Measurements from ENCODE around the gene DNAI2.

Gene DNAI2

DNA sequence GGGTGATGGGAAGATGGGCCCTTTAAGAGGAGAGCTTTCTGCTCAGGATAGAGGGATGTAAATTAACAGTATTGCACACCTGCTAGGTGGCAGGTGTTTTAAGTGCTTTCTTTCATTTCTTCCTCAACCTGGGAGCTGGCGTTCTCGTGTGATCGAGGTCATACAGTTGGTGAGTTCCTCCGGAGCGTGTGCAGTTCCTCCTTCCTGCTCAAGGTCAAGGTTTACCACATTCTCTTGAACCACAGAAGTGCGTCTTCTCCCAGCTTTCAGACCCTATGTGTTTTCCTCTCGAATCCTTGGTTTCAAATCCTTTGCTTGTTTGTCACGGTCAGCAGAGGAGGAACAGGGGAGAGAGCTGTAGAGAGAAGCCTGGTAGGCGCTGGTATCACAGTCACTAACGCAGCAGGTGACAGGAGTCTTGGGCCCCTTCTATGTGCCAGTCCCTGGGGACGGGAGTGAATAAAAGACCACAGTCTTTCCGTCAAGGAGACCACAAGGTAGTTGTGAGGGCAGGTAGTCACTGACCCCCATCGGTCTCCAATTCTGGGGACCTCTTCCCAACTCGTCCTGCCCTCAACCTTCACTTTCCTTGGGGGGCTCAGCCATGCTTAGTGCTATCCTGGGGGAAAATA is 791 bp downstream of the DNAI2 start:
- ATAC-seq, result no peak
- TF ChIP-seq PPARA (CRISPR knock-in tag; IDR thresholded peaks at IDR 0.05; ENCODE audit: borderline replicate concordance) (no peak), ISL1 (CRISPR knock-in tag; IDR thresholded peaks at IDR 0.05) (no peak), ZFP30 (CRISPR knock-in tag; IDR thresholded peaks at IDR 0.05) (no peak), TSHZ2 (CRISPR knock-in tag; IDR thresholded peaks at IDR 0.05) (no peak), CSDC2 (CRISPR knock-in tag; IDR thresholded peaks at IDR 0.05) (no peak), ZNF70 (CRISPR knock-in tag; IDR thresholded peaks at IDR 0.05) (no peak), TOX (CRISPR knock-in tag; IDR thresholded peaks at IDR 0.05; ENCODE audit: borderline replicate concordance) (no peak), ARNTL (CRISPR knock-in tag; IDR thresholded peaks at IDR 0.05; ENCODE audit: borderline replicate concordance, low read depth) (no peak), ZNF565 (CRISPR knock-in tag; conservative IDR thresholded peaks at IDR 0.05; ENCODE audit: low read depth) (no peak), ZNF8 (CRISPR knock-in tag; IDR thresholded peaks at IDR 0.05) (no peak), ZC3H10 (CRISPR knock-in tag; IDR thresholded peaks at IDR 0.05) (no peak), ESRRG (CRISPR knock-in tag; IDR thresholded peaks at IDR 0.05) (no peak), RARB (CRISPR knock-in tag; IDR thresholded peaks at IDR 0.05) (no peak), GLIS3 (CRISPR knock-in tag; IDR thresholded peaks at IDR 0.05) (no peak), CREB5 (CRISPR knock-in tag; IDR thresholded peaks at IDR 0.05; ENCODE audit: low read depth) (no peak), POU6F1 (CRISPR knock-in tag; IDR thresholded peaks at IDR 0.05; ENCODE audit: borderline replicate concordance, low read depth) (no peak)
- TF ChIP-seq, protein P1, sequence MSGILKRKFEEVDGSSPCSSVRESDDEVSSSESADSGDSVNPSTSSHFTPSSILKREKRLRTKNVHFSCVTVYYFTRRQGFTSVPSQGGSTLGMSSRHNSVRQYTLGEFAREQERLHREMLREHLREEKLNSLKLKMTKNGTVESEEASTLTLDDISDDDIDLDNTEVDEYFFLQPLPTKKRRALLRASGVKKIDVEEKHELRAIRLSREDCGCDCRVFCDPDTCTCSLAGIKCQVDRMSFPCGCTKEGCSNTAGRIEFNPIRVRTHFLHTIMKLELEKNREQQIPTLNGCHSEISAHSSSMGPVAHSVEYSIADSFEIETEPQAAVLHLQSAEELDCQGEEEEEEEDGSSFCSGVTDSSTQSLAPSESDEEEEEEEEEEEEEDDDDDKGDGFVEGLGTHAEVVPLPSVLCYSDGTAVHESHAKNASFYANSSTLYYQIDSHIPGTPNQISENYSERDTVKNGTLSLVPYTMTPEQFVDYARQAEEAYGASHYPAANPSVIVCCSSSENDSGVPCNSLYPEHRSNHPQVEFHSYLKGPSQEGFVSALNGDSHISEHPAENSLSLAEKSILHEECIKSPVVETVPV (CRISPR knock-in tag; IDR thresholded peaks at IDR 0.05), result no peak

DNA sequence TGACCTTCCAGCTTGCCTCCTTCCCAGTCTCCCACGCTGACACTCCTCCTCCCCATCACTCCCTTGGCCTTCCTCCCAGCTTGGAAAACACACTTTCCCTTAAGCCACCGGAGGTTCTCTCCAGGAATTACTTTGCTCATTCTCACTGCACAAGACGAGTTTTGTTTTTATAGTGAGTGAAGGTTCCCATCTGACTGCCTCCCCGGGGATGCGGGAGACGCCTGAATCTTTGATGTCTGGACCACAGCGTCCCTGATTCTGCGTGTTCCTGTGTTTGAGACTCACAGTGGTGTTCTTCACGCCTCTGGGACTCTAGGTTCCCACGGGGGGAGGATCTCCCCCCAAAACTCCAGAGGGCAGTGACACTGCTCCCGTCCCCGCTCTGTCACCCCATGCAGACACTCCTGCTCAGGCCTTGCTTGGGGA is 2.0 kb downstream of the DNAI2 start:
- no peak for TF ChIP-seq TCF4 (CRISPR knock-in tag; IDR thresholded peaks at IDR 0.05; ENCODE audit: borderline replicate concordance)
- TF ChIP-seq SNAI2 (CRISPR knock-in tag; IDR thresholded peaks at IDR 0.05), result no peak
- TF ChIP-seq PPARA (CRISPR knock-in tag; IDR thresholded peaks at IDR 0.05; ENCODE audit: borderline replicate concordance), result no peak
- TF ChIP-seq ZNF70 (CRISPR knock-in tag; IDR thresholded peaks at IDR 0.05), result no peak
- TF ChIP-seq ISL1 (CRISPR knock-in tag; IDR thresholded peaks at IDR 0.05), result no peak
- TF ChIP-seq, protein P2, sequence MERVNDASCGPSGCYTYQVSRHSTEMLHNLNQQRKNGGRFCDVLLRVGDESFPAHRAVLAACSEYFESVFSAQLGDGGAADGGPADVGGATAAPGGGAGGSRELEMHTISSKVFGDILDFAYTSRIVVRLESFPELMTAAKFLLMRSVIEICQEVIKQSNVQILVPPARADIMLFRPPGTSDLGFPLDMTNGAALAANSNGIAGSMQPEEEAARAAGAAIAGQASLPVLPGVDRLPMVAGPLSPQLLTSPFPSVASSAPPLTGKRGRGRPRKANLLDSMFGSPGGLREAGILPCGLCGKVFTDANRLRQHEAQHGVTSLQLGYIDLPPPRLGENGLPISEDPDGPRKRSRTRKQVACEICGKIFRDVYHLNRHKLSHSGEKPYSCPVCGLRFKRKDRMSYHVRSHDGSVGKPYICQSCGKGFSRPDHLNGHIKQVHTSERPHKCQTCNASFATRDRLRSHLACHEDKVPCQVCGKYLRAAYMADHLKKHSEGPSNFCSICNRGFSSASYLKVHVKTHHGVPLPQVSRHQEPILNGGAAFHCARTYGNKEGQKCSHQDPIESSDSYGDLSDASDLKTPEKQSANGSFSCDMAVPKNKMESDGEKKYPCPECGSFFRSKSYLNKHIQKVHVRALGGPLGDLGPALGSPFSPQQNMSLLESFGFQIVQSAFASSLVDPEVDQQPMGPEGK (CRISPR knock-in tag; IDR thresholded peaks at IDR 0.05; ENCODE audit: borderline replicate concordance), result no peak
- no peak for TF ChIP-seq RARB (CRISPR knock-in tag; IDR thresholded peaks at IDR 0.05)
- TF ChIP-seq TOX (CRISPR knock-in tag; IDR thresholded peaks at IDR 0.05; ENCODE audit: borderline replicate concordance), result no peak
- no peak for TF ChIP-seq POU6F1 (CRISPR knock-in tag; IDR thresholded peaks at IDR 0.05; ENCODE audit: borderline replicate concordance, low read depth)
- TF ChIP-seq ZNF565 (CRISPR knock-in tag; conservative IDR thresholded peaks at IDR 0.05; ENCODE audit: low read depth), result no peak
- TF ChIP-seq CSDC2 (CRISPR knock-in tag; IDR thresholded peaks at IDR 0.05), result no peak
- ATAC-seq, result no peak

All from SK-N-SH treated with all-trans-retinoic acid at 6 μM for 48 hours (cell line).